ENCODE measurements around the gene TMEM45A.
"Not testable (repeated sequence)": the region's sequence is repeated elsewhere in the genome, so short reads cannot be mapped to it uniquely, and the experiment has no call there.

The TMEM45A gene

GRCh38 chr3:100486808-100487207 is 5.6 kb upstream of the TMEM45A start:
- no peak for DNase-seq (ENCODE audit: low spot score)

DNA sequence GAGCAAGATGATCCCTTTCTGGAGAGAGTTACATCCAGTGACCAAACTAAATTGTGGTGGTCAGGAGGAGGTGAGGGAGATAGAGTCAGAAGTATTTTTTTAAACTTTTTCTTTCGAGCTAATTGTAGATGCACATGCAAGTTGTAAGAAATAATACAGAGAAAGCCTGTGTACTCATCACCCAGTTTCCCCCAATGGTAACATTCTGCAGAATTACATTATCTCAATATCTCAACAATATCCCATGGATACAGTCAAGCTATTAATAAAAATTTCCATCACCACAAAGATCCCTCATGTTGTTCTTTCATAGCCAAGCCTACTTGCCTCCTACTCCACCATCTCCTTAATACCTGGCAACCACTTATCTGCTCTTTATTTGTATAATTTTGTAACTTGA is 3.3 kb upstream of the TMEM45A start:
- no peak for DNase-seq (ENCODE audit: low spot score)

GRCh38 chr3:100496711-100497261 is 4.4 kb downstream of the TMEM45A start:
- no peak for DNase-seq (ENCODE audit: low spot score)

- no peak for DNase-seq (ENCODE audit: low spot score)
Measured at GRCh38 chr3:100499651-100500050, 7.2 kb downstream of the TMEM45A start.

DNA sequence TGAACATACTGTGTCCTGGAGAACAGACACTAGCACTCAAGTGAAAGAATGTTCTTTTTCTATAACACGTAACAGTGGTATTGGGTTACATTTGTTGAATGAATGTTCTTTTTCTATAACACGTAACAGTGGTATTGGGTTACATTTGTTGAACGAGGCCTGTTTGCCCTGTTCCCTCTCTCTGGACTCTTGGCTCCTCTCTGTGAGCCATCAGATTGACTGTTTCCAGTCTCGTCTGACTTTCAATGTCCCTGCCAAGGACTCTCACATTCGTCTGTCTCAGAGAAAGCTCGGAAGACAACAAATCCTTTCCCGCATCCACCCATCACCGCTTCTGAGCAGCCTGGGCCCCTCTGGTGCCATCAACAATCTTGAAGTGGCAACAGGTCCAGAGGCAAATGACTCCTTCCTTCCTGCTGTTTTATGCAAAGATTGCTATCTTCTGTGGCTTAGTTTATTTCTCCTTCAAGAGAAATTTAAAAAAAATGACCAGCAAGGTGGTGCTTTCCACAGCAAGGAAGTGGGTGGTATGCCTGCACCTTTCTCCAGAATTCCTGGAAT is 8.0 kb downstream of the TMEM45A start:
- DNase-seq (ENCODE audit: low spot score): no peak

DNA sequence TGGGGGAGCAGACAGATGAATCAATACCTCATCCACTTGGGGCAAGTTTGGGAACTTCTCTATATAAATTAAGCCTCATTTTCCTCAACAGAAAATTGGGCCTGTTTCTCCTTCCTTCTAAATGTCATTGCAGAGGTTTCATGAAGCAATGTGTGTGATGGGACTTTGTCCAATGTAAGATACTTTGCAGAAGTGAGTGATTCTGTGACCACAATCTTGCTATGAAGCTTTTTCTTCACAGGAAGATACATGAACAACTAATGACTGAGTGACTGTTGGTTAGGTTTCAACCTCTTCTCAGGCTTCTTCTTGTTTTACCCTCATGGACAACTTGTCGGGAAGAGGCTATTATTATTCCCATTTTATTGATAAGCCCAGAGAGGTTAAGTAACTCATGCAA is 11.0 kb downstream of the TMEM45A start:
- no peak for DNase-seq (ENCODE audit: low spot score)

DNA sequence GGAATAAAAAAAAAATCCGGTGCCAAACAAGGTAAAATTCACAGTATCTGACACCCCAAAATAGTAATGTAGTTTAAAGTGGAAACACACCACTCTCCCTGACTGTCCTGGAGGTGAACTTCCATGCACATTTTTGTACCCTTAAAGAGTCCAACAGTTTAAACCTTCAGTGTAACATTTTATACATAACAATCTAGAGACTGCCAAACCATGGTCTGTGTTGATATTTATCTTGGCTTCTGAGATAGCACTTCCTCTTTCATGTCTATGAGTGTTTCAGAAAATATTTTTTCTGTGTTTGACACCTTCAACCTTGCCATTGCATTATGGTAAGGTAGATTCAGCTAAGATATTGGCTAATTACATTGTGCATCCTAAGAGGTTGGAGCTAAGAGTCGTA is 13.9 kb downstream of the TMEM45A start:
- DNase-seq (ENCODE audit: low spot score): no peak

GRCh38 chr3:100509818-100510217 is 17.4 kb downstream of the TMEM45A start:
- not testable (repeated sequence) for DNase-seq (ENCODE audit: low spot score)

- DNase-seq (ENCODE audit: low spot score): no peak
Measured at GRCh38 chr3:100516232-100516631, 23.8 kb downstream of the TMEM45A start.

- no peak for DNase-seq (ENCODE audit: low spot score)
Measured at GRCh38 chr3:100516838-100517237, 24.4 kb downstream of the TMEM45A start.

DNA sequence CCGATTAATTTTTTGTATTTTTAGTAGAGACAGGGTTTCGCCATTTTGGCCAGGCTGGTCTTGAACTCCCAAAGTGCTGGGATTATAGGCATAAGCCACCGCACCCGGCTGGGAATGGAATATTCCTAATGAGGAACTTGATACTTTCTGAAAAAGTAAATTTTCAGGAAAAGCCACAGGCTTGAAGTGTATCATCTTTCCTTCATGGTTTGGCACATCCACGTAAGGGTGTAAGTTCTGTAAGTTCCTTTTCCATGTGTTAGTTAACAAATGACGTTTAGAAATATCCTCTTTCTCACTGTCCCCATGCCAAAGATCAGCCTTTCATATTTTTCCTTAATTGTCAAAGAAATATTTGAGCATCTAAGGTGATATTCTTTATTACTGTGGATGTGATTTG is 24.9 kb downstream of the TMEM45A start:
- no peak for DNase-seq (ENCODE audit: low spot score)

DNA sequence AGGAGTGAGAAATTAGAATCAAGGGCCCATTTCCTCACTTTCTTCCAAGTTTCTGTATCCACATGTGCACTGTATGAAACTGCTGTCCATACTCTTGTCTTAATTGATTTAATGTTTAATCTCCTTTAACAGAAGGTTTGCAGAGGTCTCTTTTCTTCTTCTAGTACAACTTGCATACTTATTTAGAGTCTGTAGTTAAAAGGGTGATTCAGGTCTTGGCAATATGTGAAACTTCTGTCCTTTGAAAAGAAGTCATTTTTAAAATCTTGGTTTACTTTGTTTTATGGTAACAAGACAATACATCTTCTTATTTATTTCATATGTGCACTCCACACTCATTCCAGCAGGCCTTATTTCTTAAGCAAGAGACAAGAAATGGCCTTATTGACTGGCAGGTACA is 25.8 kb downstream of the TMEM45A start:
- DNase-seq (ENCODE audit: low spot score): no peak

- no peak for DNase-seq (ENCODE audit: low spot score)
Measured at GRCh38 chr3:100518983-100519382, 26.6 kb downstream of the TMEM45A start.

DNA sequence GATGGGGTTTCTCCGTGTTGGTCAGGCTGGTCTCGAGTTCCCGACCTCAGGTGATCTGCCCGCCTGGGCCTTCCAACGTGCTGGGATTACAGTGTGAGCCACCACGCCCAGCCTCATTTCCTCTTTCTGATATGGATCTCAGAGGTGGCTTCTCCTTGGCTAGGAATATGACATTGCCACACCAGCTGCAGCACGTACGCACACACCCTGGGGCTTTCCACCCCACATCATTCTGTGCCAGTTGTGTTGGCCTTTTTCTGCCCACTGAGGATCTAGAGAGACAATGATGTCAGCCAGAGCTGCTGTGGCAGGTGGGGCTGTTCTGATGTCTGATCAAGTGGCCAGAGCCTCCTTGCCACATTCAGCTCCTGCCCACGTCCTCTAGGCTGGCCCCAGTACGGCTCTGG is 29.0 kb downstream of the TMEM45A start:
- DNase-seq (ENCODE audit: low spot score): no peak

DNA sequence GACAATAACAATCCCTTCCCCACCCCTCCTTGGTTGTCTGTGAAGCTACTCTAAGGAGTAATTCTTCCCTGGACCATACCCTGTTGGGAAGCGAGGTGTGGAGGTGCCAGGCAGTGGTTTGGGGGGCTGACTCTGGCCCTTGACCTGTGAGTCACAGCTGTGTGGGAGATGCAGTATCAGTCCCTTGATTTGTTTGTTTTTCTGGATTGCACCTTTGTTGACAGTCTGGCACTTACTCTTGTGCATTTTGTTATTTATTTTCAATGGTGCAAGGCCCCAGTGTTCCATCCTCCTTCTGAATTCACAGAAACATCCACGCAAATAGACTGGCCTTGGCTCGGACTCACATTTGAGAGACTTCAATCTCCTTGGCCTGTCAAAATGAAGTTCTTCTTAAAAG is 29.7 kb downstream of the TMEM45A start:
- no peak for DNase-seq (ENCODE audit: low spot score)

- no peak for DNase-seq (ENCODE audit: low spot score)
Measured at GRCh38 chr3:100523050-100523760, 30.8 kb downstream of the TMEM45A start.

GRCh38 chr3:100525753-100526612 is 33.6 kb downstream of the TMEM45A start:
- no peak for DNase-seq (ENCODE audit: low spot score)

- DNase-seq (ENCODE audit: low spot score): no peak
Measured at GRCh38 chr3:100526613-100527346, 34.4 kb downstream of the TMEM45A start.

GRCh38 chr3:100527347-100527735 is 34.9 kb downstream of the TMEM45A start:
- DNase-seq (ENCODE audit: low spot score): no peak

GRCh38 chr3:100531093-100531492 is 38.7 kb downstream of the TMEM45A start:
- DNase-seq (ENCODE audit: low spot score): no peak

DNA sequence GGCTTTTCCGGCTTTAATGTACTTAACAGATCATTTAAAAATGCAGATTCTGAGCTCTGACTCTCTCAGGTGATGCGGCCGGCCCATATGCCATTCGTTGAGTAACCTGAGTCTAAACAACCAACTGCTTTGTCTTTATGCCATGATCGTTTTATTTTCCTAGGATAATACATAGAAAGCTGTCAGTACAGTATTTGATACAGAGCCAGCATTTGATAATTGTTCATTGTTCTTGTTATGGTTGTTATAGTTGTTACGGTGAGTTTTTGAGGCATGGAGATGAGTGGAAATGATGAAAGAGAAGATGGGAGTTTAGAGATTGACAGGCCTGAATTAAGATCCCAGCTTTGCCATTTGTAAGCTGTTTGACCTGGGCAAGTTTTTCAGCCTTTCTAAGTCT is 40.0 kb downstream of the TMEM45A start:
- DNase-seq (ENCODE audit: low spot score): no peak

GRCh38 chr3:100533176-100533575 is 40.8 kb downstream of the TMEM45A start:
- DNase-seq (ENCODE audit: low spot score): no peak
